HG03095 (cell line): ENCODE data around the gene UBR7.

Source experiments
- ATAC-seq: cut with Tn5 transposase; IDR thresholded peaks from one replicate; pipeline ENCODE4 v1.9.1; 2021; ENCODE audit warnings: moderate library complexity; ENCODE audit not compliant: unreplicated experiment

Gene UBR7

DNA sequence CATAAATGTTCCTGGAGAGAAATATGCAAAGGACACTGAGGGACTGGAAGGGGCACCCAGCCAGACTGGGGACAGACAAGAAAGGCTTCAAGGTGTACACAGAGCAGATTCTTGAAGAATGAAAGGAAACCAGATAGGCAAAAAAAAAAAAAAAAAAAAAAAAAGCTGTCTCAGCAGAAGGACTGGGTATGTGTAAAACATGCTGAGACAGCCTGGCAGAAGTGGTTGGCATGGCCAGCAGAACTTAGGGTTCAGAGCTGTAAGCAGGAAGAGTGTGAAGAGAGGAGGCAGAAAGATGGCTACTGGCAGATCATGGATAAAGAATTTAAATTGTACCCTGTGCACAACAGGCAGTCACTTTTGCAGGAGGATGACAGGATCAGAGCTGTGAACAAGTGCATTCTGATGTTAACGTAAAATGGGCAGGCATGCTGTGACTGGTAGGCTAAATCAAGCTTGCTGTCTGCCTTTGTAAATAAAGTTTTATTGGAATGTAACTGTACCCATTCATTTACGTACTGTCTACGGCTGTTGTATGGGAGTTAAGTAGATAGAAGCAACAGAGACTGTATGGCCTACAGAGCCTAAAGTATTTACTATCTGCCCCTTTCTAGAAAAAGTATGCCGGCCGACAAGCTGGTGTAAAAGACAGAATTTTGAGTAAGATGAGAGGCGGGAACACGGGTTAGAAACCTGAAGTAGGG is 42.2 kb downstream of the UBR7 start:
- no peak for ATAC-seq

DNA sequence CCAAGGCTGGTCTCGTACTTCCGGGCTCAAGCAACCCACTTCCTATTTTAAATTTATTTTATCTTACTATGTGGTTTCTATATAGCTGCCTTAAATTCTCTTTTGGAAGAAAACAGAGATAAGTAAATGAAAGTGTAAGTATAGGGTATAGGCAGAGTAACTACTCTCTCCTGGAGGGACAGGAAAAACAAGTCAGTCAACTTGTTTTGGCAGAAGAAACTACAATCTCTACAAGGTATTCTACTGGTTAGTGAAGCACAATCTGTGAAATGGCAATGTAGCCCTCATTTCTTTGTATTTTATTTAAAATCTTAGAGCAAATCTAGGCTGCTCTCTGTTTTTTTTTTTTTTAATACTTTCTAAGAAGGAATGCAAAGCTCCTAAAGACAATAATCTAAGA is 55.4 kb downstream of the UBR7 start:
- no peak for ATAC-seq

DNA sequence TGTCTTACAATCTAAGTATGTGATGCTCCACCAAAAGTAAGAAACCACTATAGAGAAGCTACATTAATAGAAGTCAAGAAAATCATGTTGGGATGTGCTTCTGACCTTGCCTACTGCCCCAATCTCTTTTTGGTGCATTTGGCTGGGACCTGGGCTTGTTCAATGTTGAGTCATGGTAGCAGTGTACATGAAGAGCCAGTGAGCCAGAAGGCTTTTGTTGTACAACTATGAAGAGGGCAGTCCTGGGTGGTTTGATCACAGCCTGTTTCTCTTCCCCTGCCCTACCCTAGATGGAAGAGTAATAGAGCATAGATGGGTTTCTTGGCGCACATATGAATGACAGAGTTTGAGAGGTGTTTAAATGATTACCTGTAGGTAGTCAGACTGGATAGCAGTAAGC is 56.4 kb downstream of the UBR7 start:
- no peak for ATAC-seq

DNA sequence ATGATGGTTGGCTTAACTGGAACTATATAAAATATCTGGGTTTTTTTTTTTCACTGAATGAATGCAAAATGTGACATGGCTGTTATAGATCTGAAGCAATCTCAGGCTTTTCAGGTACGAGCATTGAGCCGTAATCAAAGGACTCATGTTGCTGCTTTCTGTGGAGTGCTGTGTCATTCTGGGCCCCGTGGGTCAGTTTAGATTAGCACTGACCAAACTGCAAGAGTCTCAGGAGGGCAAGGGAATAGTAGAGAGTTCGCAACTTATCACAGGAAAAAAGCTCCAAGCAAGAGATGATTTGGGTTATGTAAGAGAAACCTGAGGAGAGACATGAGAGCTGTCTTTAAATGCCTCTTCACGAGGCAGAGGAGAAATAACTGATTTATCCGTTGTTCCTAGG is 59.1 kb downstream of the UBR7 start:
- ATAC-seq: no peak

DNA sequence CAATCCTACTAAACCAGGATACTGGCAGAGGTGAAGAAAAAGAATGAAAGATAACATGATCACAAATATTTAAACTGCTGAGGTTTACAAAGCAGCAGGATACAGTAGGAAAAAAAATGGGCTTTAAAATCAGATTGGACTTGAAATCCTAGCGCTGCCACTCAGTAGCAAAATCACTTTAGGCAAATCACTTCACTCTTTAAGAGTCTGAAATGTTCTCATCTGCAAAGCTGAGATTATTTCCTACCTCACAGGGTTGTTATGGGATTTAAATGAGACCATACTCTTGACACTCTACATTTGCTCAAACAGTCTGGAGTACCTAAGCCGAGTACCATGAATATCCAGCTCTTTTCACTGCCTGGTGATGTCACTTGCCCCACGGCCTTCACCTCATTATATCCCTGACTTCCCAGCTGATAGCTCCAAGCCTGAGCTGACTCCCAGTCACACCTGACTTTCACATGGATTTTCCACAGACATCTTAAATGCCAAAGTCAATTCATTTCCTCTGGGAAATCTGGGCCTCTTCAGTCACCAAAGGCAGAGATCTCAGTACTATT is 60.2 kb downstream of the UBR7 start:
- no peak for ATAC-seq

DNA sequence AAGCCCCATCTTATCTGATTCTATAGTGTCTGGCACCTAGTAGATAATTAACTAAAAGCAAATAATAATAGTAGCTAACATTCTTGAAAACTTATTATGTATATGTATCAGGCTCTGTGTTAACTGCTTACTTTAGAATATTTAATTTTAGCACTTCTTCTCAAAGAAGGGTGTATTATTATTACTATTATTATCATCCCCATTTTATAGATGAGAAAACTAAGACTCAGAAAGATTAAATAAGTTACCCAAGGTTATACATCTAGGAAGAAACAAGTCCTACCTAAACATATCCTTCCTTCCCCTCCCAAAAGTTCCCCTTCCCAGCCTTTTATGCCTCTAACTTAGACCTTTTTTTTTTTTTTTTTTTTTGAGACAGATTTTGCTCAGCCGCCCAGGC is 61.4 kb downstream of the UBR7 start:
- no peak for ATAC-seq

DNA sequence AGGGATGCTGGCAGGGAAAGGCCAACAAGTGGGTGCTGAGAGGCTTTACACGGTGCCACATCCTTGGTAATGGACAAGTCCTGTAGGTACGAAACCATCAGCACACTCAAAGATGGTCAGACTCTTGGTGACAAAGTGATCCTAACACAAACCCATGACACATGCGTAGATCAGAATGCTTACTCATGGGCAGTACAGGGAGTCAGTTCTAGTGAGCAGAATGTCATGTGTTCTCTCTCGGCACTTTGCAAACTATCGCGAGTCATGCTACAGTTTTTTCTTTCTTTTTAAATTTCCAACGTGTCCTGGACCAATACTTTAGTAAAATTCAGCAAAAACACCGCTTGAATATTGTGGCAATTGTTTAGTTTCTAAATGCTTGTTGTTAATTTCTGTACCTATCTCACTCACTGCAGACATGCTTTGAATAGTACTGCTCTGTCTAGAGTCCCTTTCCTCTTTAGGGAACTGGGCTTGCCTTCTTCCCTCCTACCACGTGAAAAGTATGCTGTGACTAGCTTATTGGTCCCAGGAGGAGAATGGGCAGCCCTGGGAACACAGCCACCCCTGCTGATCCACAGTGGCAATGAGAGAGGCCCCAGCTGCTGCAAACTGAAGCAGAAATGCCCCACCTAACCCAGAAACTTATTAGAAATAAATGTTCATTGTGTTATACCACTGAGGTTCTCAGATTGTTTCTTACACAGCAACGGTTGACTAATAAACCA is 62.4 kb downstream of the UBR7 start:
- ATAC-seq: no peak

DNA sequence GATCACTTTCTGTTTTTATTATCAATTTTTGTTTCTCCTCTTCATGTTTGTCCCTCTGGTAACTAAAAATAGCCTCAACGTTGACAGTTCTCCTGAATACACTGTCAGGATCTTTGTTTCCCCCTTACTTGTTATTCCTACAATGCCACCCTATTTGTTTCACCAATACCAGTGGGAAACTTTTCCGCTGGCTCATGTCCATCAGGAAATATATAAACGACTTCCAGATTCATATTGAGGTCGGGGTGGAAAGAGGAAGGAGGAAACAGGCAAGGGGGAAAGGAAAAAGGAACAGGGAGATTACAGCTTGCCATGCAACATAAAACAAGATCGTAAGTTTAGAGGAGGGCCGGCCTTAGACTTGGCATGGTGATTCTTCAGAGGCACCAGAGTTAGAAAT is 64.1 kb downstream of the UBR7 start:
- no peak for ATAC-seq

DNA sequence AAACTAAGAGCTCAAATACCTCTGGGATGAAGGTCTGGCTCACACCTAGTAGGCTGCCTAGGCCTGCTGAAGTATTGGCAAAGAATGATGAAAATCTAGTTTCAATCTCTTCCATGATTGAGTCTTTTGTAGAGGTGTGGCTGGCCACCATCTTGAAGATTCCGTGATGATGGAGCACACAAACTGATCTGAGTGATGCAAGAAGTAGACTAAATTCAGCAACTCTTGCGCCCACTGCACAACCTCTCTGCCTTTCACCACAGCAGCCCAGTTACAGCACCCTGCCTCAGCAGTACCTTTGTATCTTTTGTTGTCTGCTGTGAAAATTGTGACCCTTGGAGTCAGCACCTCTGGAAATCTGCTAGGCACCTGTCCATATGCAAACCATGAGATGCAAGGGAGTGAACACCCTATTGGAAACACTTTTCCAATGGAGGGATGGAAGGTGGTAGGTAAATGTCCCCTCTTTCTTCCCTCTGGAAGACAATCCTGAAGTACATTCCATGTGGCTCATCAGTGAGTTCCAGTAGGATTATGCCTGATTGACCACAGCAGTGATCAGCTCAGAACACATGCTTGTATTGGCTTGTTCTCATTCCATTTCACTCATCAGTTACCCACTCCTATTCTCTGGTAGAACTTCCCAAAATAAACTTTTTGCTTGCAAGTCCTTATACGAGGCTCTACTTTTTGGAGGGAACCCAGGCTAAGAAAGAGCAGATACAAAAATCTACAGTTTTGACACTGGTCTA is 67.2 kb downstream of the UBR7 start:
- ATAC-seq: no peak

DNA sequence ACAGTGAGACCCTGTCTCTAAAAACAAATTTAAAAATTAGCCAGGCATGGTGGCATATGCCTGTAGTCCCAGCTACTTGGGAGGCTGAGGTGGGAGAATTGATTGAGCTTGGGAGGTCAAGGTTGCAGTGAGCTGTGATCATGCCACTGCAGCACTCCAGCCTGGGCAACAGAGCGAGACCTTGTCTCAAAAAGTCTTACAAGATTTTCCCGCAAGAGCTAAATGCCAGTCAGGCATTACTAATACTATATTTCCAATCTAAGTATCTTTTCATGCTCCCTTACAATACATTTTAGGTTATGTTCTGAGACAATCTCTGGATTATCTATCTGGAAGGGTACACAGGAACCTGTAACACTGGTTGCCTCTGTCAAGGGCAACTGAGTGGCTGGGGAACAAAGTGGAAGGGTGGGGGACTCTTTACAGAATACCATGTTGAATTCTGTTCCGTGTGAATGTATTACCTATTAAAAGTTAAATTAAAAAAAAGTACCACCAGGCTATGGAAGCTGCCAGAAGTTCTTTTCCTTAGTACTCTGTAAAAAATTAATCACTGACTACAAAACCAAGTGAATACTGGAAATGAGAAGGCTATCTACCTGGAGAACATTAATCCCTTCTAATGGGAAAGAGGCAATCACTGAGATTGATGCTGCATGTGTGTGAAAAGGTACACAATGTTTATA is 69.1 kb downstream of the UBR7 start:
- no peak for ATAC-seq
